ENCODE measurements around the gene IFT25. TPM values are rescaled to one million over a fixed set of nuclear protein-coding genes. Genes with fewer than 3 reads are reported as not detected.

IFT25 gene
- total RNA-seq, 3 donors from 2014 or later (not counting 1 experiment from before 2014, with no cell fraction given), result 41.5 to 54.6 (median 41.6) TPM

DNA sequence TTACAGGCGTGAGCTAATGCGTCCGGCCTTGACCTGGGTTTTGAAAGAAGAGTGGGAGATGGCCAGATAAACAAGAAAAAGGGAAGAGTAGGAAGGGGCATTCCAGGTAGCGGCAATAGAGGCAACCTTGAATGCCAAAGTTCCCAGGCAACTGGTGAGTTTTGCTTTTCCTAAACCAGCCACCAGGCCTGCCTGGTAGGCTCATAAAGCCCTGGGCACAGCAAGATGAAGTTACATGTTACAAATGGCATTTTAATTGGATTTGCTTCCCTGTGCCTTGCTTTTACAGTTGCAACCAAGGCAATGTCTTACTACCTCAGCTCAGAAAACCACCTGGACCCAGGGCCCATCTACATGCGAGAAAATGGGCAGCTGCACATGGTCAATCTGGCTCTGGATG is 6.2 kb upstream of the IFT25 start:
- Mint-ChIP-seq H3K4me1 (peaks cover 14 to 19% of the 10 kb centered on the region in 2 donors), H3K27me3 (ENCODE audit: low read depth in 2 of 2) (no peaks in the 10 kb centered on the region), H3K36me3 (peaks cover 7% of the 10 kb centered on the region), H3K9me3 (no peaks in the 10 kb centered on the region), H3K4me3 (no peak overlapping the region), H3K27ac (no peak overlapping the region)
- Histone ChIP-seq H3K4me3 (ENCODE audit: low read length) (no peak overlapping the region), H3K27ac (ENCODE audit: low read length) (no peak overlapping the region), H3K36me3 (ENCODE audit: control insufficient read depth, insufficient read depth, low read length) (peaks cover 7% of the 10 kb centered on the region), H3K9me3 (ENCODE audit: control insufficient read depth, insufficient read depth, low read length) (no peaks in the 10 kb centered on the region), H3K4me1 (ENCODE audit: control insufficient read depth, insufficient read depth, low read length) (peaks cover 5% of the 10 kb centered on the region), H3K27me3 (ENCODE audit: control insufficient read depth, insufficient read depth, low read length) (no peaks in the 10 kb centered on the region)
- no peak for DNase-seq
- ATAC-seq, result no peak
- intact Hi-C loops (cut with micrococcal nuclease), result no loop called here
- TF ChIP-seq, protein P1, sequence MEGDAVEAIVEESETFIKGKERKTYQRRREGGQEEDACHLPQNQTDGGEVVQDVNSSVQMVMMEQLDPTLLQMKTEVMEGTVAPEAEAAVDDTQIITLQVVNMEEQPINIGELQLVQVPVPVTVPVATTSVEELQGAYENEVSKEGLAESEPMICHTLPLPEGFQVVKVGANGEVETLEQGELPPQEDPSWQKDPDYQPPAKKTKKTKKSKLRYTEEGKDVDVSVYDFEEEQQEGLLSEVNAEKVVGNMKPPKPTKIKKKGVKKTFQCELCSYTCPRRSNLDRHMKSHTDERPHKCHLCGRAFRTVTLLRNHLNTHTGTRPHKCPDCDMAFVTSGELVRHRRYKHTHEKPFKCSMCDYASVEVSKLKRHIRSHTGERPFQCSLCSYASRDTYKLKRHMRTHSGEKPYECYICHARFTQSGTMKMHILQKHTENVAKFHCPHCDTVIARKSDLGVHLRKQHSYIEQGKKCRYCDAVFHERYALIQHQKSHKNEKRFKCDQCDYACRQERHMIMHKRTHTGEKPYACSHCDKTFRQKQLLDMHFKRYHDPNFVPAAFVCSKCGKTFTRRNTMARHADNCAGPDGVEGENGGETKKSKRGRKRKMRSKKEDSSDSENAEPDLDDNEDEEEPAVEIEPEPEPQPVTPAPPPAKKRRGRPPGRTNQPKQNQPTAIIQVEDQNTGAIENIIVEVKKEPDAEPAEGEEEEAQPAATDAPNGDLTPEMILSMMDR (IDR thresholded peaks at IDR 0.05), result no peak
- WGBS (ENCODE audit: insufficient coverage), result 97% methylated on average over 5 of the region's 5 CpGs

DNA sequence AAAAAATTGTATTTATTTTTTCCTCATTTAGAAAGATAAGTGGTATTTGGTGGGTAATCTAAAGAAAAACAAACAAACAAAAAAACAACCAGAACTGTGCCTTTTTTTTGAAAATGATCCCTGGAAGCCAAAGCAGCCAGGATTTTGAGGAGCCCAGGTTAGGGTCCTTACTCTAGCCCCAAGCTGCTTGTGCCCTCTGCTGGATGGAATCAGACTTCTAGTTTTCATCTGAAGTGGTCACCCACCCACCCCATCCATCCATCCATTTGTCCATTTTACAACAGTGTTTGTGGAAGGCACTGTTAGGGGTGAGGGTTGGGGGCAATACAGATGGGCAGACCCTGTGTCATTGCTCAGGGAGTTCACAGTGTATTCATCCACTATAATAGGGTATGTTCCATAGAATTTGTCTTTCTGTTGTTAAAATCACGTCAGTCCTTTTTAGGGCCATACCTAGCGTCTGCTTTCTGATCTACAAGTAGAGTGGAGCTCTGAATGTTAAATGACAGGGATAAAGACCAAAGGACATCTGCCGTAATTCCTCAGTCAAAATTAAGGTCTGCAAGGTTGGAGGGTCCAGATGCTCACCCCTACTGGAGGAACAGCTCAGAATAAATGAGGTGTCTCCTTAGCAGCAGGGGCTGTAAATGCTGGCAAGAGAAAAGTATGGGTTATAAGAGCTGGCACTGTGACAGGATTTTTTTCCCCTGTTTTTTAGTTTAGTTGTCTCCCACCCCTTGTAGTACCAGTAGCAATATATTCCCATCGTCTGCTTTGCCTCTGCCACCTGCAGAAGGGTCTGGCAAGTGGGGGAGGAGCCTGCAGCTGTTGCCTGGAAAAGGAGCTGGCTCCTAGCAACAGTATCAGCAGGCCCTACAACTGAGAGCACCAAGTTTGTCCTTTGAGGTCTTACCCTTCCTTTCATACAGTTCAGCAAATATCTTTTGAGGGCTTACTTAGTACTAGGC is 3.8 kb upstream of the IFT25 start:
- Mint-ChIP-seq H3K36me3 (peaks cover 7% of the 10 kb centered on the region), H3K27ac (no peak overlapping the region), H3K9me3 (no peaks in the 10 kb centered on the region), H3K4me3 (no peak overlapping the region), H3K27me3 (ENCODE audit: low read depth in 2 of 2) (no peaks in the 10 kb centered on the region), H3K4me1 (peaks cover 24 to 33% of the 10 kb centered on the region in 2 donors)
- DNase-seq (peak in 1 of 2 donors; percentile 54), ATAC-seq (no peak)
- H3K27ac ChIP-seq (ENCODE audit: low read length), result no peak overlapping the region
- peaks cover 4% of the 10 kb centered on the region for H3K36me3 ChIP-seq (ENCODE audit: control insufficient read depth, insufficient read depth, low read length)
- 96% methylated on average over 4 of the region's 4 CpGs for WGBS (ENCODE audit: insufficient coverage)
- TF ChIP-seq, protein P1 (IDR thresholded peaks at IDR 0.05), result no peak
- H3K27me3 ChIP-seq (ENCODE audit: control insufficient read depth, insufficient read depth, low read length), result no peaks in the 10 kb centered on the region
- no peak overlapping the region for H3K4me3 ChIP-seq (ENCODE audit: low read length)
- intact Hi-C loops (cut with micrococcal nuclease), result loop anchor here (1.0 kb wide), 1 partner anchor 71 kb away; no protein-coding TSS in a partner anchor
- no peaks in the 10 kb centered on the region for H3K9me3 ChIP-seq (ENCODE audit: control insufficient read depth, insufficient read depth, low read length)
- peaks cover 16% of the 10 kb centered on the region for H3K4me1 ChIP-seq (ENCODE audit: control insufficient read depth, insufficient read depth, low read length)

DNA sequence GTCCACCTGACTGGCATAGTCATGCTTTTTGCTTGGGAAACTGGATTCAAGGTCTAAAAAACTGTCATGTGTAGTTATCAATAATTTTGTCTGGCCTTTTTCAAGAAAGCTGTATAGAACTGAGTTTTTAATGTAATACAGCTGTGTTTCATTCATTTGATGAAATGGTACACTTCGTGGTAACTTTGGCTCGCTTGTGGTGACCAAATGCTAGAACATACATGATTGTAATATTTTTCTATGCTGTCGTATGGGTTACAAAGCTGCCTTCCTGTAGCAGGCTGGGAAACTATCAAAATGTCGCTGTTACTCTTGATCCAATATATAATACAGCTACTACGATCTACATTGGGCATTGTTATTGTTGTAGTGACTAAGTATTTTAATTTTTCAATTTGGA is 2.8 kb upstream of the IFT25 start:
- WGBS (ENCODE audit: insufficient coverage), result 93% methylated on average over 3 of the region's 5 CpGs
- peaks cover 7% of the 10 kb centered on the region for H3K36me3 Mint-ChIP-seq
- TF ChIP-seq, protein P1 (IDR thresholded peaks at IDR 0.05), result no peak
- H3K9me3 Mint-ChIP-seq, result no peaks in the 10 kb centered on the region
- Histone ChIP-seq H3K27ac (ENCODE audit: low read length) (no peak overlapping the region), H3K36me3 (ENCODE audit: control insufficient read depth, insufficient read depth, low read length) (peaks cover 4% of the 10 kb centered on the region), H3K9me3 (ENCODE audit: control insufficient read depth, insufficient read depth, low read length) (no peaks in the 10 kb centered on the region), H3K27me3 (ENCODE audit: control insufficient read depth, insufficient read depth, low read length) (no peaks in the 10 kb centered on the region), H3K4me3 (ENCODE audit: low read length) (no peak overlapping the region), H3K4me1 (ENCODE audit: control insufficient read depth, insufficient read depth, low read length) (peaks cover 24% of the 10 kb centered on the region)
- peaks cover 34 to 43% of the 10 kb centered on the region in 2 donors for H3K4me1 Mint-ChIP-seq
- peak overlapping the region; percentile 31 for H3K4me3 Mint-ChIP-seq
- DNase-seq, result no peak
- no peaks in the 10 kb centered on the region for H3K27me3 Mint-ChIP-seq (ENCODE audit: low read depth in 2 of 2)
- no peak for ATAC-seq
- H3K27ac Mint-ChIP-seq, result peak overlapping the region in 1 of 2 donors; percentile 83
- intact Hi-C loops (cut with micrococcal nuclease), result no loop called here

Measured in natural killer cell (primary cell).